DMS 273 (cell line): Measurements from ENCODE around the gene RTN4RL2.

Source experiments
- DNase-seq: peaks from one replicate; lab custom pipeline; 2025; ENCODE audit not compliant: unreplicated experiment; lab: John Stamatoyannopoulos, UW

The RTN4RL2 gene

GRCh38 chr11:57462597-57462996 lies 2.3 kb downstream of the RTN4RL2 start:
- DNase-seq = no peak

- DNase-seq = peak; percentile 28
These were observed 3.6 kb downstream of the RTN4RL2 start for GRCh38 chr11:57463671-57464538.

- DNase-seq = no peak
These were observed 4.3 kb downstream of the RTN4RL2 start for GRCh38 chr11:57464539-57465181.

GRCh38 chr11:57466680-57467079 lies 6.4 kb downstream of the RTN4RL2 start:
- no peak for DNase-seq

GRCh38 chr11:57467508-57468157 lies 7.3 kb downstream of the RTN4RL2 start:
- DNase-seq = no peak

- no peak for DNase-seq
These were observed 7.9 kb downstream of the RTN4RL2 start for GRCh38 chr11:57468276-57468675.

GRCh38 chr11:57469268-57469667 lies 8.9 kb downstream of the RTN4RL2 start:
- DNase-seq = no peak

GRCh38 chr11:57471496-57471895 lies 11.2 kb downstream of the RTN4RL2 start:
- peak; percentile 34 for DNase-seq

- DNase-seq = peak; percentile 22
These were observed 13.0 kb downstream of the RTN4RL2 start for GRCh38 chr11:57473285-57473841.

- peak; percentile 55 for DNase-seq
These were observed 13.9 kb downstream of the RTN4RL2 start for GRCh38 chr11:57474017-57474802.

- no peak for DNase-seq
These were observed 14.4 kb downstream of the RTN4RL2 start for GRCh38 chr11:57474803-57475115.

- DNase-seq = peak; percentile 21
These were observed 14.9 kb downstream of the RTN4RL2 start for GRCh38 chr11:57475191-57475590.

GRCh38 chr11:57475671-57476046 lies 15.3 kb downstream of the RTN4RL2 start:
- no peak for DNase-seq

GRCh38 chr11:57476047-57476756 lies 15.9 kb downstream of the RTN4RL2 start:
- peak; percentile 46 for DNase-seq

GRCh38 chr11:57476757-57477506 lies 16.6 kb downstream of the RTN4RL2 start:
- peak; percentile 57 for DNase-seq

- no peak for DNase-seq
These were observed 17.3 kb downstream of the RTN4RL2 start for GRCh38 chr11:57477507-57478189.

GRCh38 chr11:57479021-57479663 lies 18.8 kb downstream of the RTN4RL2 start:
- no peak for DNase-seq

- DNase-seq = peak; percentile 29
These were observed 19.6 kb downstream of the RTN4RL2 start for GRCh38 chr11:57479911-57480310.
